Measurements from ENCODE around the gene CHST11.
"Not testable (repeated sequence)": the region's sequence is repeated elsewhere in the genome, so short reads cannot be mapped to it uniquely, and the experiment has no call there.

CHST11 gene

GRCh38 chr12:104743753-104744548 lies 287.2 kb downstream of the CHST11 start:
- DNase-seq, result not testable (repeated sequence)

- no peak for DNase-seq
These were observed 289.8 kb downstream of the CHST11 start for GRCh38 chr12:104746467-104747088.

DNA sequence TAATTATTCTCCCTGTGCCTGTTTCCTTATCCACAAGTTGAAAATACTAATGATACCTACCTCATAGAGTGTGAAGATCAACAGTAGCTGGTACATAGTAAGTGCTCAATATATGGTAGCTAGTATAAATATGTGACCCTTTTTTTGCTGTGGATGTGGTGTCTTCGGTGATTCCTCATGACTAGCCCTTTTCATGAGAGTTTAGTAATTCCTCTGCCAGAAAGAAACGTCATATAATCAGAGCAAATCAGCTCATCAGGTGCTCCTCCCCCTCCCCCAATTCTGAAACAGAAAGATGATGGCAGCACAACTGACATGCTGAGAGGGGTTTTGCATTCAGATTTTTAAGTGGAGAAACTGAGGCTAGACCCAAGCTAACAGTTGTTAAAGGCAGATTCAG lies 290.6 kb downstream of the CHST11 start:
- no peak for DNase-seq

GRCh38 chr12:104747955-104748354 lies 291.2 kb downstream of the CHST11 start:
- no peak for DNase-seq

- DNase-seq, result no peak
These were observed 291.6 kb downstream of the CHST11 start for GRCh38 chr12:104748356-104748755.

- peak; percentile 53 for DNase-seq
These were observed 292.0 kb downstream of the CHST11 start for GRCh38 chr12:104748790-104749189.

GRCh38 chr12:104749545-104749944 lies 292.8 kb downstream of the CHST11 start:
- DNase-seq, result no peak

- DNase-seq, result peak; percentile 67
These were observed 293.3 kb downstream of the CHST11 start for GRCh38 chr12:104750061-104750460.

GRCh38 chr12:104751120-104751519 lies 294.4 kb downstream of the CHST11 start:
- no peak for DNase-seq

DNA sequence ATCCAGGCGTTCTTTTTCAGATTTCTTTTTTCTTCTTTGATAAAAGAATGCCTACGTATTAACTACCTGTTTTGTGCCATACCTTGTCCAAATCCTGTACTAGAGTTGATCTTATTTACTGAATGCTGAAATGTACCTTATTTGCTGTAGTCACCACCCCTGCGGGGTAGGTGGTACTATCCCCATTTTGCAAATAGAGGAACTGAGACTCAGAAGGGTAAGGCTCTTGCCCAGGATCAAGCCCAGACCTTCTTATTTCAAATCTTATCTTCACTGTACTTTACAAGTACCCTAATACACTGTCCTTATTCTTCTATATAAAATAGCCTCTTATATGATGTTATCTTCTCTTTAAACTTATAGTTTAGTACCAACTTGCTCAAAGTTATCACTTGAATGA lies 294.8 kb downstream of the CHST11 start:
- DNase-seq, result no peak

DNA sequence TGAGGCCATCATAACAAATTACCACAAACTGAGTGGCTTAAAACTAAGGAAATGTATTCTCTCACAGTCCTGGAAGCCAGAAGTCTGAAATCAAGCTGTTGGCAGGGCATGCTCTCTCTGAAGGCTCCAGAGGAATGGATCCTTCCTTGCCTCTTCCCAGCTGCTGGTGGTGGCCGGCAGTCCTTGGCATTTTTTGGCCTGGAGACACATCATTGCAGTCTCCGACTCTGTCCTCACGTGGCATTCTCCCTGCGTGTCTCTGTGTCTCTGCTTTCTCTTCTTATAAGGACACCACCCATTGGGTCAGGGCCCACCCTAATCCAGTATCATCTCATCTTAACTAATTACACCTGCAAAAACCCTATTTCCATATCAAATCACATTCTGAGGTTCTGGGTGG lies 295.3 kb downstream of the CHST11 start:
- DNase-seq, result no peak

DNA sequence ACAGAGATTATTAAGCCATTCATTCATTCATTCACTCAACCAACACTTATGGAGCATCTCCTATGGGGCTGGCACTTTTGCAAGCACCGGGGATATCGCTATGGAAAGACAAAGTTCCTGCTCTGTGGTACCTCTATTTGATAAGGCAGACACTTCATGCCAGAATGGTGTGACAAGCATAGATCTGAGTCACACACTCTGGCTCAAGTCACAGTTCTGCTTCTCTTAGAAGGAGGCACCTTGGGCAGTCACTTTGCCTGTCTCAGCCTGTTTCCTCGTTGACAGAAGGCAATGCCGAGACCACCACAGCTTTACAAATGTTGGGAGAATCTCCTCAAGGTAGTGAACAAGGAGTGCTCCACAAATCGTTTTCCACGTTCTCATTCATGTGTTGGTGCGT lies 296.1 kb downstream of the CHST11 start:
- DNase-seq, result no peak

DNA sequence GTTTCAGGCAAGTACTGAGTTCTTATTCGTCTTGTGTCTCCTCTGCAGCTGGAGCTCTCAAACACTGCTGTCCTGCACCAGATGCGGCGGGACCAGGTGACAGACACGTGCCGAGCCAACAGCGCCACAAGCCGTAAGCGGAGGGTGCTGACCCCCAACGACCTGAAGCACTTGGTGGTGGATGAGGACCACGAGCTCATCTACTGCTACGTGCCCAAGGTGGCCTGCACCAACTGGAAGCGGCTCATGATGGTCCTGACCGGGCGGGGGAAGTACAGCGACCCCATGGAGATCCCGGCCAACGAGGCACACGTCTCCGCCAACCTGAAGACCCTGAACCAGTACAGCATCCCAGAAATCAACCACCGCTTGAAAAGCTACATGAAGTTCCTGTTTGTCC lies 300.2 kb downstream of the CHST11 start:
- no peak for DNase-seq

- no peak for DNase-seq
These were observed 302.0 kb downstream of the CHST11 start for GRCh38 chr12:104758771-104759170.

DNA sequence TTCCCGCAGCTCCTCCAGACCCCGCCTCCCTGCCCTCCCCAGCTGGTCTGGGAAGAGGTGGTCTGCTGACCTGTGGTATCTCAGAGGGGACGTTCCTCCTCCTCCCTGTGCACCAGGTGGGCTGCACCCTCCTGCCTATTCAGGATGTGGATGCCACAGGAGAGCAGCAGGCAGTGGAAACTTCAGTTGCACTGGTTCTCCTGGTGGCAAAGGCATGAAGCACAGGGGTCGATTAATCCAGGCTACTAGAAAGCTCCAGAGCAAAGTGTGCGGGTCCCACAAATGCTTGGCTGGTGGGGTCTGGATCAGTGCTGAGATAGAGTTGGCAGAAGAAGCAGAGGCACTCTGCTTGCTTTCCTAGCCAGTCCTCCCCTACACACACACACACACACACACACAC lies 304.3 kb downstream of the CHST11 start:
- no peak for DNase-seq

GRCh38 chr12:104761611-104762010 lies 304.9 kb downstream of the CHST11 start:
- DNase-seq, result no peak

- peak; percentile 75 for DNase-seq
These were observed 306.5 kb downstream of the CHST11 start for GRCh38 chr12:104763168-104763805.

GRCh38 chr12:104764225-104765091 lies 307.7 kb downstream of the CHST11 start:
- DNase-seq, result peak; percentile 23

- peak; percentile 76 for DNase-seq
These were observed 310.5 kb downstream of the CHST11 start for GRCh38 chr12:104767261-104767660.

DNA sequence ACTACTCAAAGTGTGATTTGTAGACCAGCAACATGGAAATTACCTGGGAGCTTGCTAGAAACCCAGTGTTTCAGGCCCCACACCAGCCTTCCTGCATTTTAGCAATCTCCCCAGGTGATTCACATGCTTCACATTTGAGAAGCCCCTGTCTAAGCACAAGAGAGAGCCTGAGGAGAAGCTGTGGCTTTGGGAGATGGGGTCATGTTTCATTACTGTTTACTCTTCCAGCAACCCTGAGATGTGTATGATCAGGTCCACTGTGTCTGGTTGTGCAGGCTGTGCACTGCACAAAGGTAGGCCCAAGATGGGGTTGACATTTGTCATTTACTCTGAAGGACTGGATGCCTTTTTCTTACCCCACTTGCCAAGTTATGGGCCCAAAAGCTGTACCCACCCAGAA lies 311.3 kb downstream of the CHST11 start:
- DNase-seq, result no peak

DNA sequence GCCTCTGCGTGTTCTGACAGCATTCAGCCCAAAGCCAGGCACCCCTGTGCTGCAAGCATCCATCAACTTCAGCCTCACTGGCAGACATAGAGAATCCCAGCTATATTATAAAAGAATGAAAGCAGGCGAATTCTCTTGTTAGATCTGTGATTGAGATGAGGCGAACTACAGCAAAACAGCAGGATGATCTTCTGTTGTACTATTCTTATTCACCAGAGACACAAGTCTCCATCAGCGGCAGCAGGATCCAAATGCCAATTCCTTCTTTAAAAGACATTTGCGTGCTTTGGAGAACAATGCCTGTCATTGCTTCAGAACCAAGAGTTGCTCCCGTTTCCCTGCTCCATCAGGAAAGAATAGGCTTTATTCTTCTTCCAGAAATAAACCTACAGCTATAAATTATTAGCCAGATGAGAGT lies 312.4 kb downstream of the CHST11 start:
- no peak for DNase-seq

- no peak for DNase-seq
These were observed 315.6 kb downstream of the CHST11 start for GRCh38 chr12:104772336-104772735.

- no peak for DNase-seq
These were observed 319.0 kb downstream of the CHST11 start for GRCh38 chr12:104775731-104776231.
